ENCODE data around the gene MYO1E.

GRCh38 chr15:59185725-59186124 lies 186.9 kb downstream of the MYO1E start:
- TF ChIP-seq, protein P1, sequence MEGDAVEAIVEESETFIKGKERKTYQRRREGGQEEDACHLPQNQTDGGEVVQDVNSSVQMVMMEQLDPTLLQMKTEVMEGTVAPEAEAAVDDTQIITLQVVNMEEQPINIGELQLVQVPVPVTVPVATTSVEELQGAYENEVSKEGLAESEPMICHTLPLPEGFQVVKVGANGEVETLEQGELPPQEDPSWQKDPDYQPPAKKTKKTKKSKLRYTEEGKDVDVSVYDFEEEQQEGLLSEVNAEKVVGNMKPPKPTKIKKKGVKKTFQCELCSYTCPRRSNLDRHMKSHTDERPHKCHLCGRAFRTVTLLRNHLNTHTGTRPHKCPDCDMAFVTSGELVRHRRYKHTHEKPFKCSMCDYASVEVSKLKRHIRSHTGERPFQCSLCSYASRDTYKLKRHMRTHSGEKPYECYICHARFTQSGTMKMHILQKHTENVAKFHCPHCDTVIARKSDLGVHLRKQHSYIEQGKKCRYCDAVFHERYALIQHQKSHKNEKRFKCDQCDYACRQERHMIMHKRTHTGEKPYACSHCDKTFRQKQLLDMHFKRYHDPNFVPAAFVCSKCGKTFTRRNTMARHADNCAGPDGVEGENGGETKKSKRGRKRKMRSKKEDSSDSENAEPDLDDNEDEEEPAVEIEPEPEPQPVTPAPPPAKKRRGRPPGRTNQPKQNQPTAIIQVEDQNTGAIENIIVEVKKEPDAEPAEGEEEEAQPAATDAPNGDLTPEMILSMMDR (IDR thresholded peaks at IDR 0.05): no peak
- no peak for TF ChIP-seq POLR2A (IDR thresholded peaks at IDR 0.05)

Data from uterus (tissue), 2 donors.